DND-41 (cell line): Measurements from ENCODE around the gene POMT2.

Experiments used
- ATAC-seq: fragments of 200-7000 bp; cut with Tn5 transposase; 3 replicates; pipeline ENCODE4 v1.9.1; 2021; ENCODE audit warnings: low read depth; ENCODE audit not compliant: insufficient read depth
- DNase-seq: peaks from one replicate; pipeline ENCODE4 v3.0.0-alpha.2; 2020
- H2AFZ ChIP-seq: 2 replicates; pipeline ENCODE4 v1.6.0; 2012; ENCODE audit warnings: low read depth, low read length
- H3K27ac ChIP-seq: 2 replicates; pipeline ENCODE4 v1.5.1; 2012; ENCODE audit warnings: low read length, inconsistent platforms
- H3K27me3 ChIP-seq: fragments of 200-600 bp; sonication (generic); 2 replicates; pipeline ENCODE4 v1.6.0; 2012; ENCODE audit warnings: low read length, mild to moderate bottlenecking, inconsistent platforms; ENCODE audit not compliant: insufficient read depth, poor library complexity
- H3K36me3 ChIP-seq: 2 replicates; pipeline ENCODE4 v1.5.1; 2012; ENCODE audit warnings: low read length, inconsistent platforms; ENCODE audit not compliant: insufficient read depth
- H3K4me1 ChIP-seq: 2 replicates; pipeline ENCODE4 v1.5.1; 2012; ENCODE audit warnings: mild to moderate bottlenecking, low read length; ENCODE audit not compliant: insufficient read depth
- H3K4me2 ChIP-seq: 2 replicates; pipeline ENCODE4 v1.6.0; 2012; ENCODE audit warnings: mild to moderate bottlenecking, moderate library complexity, low read length, inconsistent platforms; ENCODE audit not compliant: insufficient read depth
- H3K4me3 ChIP-seq, 2 experiments: fragments of 200-600 bp in 1 of 2; shearing (Covaris generic) in 1 of 2; 2 replicates each; pipeline ENCODE4 v1.5.1; 2012 to 2016; ENCODE audit warnings: inconsistent platforms in 2 of 2, low read length in 2 of 2, mild to moderate bottlenecking in 2 of 2, low read depth in 1 of 2, moderate library complexity in 1 of 2
- H3K79me2 ChIP-seq: 2 replicates; pipeline ENCODE4 v1.6.0; 2012; ENCODE audit warnings: low read length, inconsistent platforms; ENCODE audit not compliant: insufficient read depth
- H3K9ac ChIP-seq: 2 replicates; pipeline ENCODE4 v1.6.0; 2012; ENCODE audit warnings: low read depth, mild to moderate bottlenecking, inconsistent platforms, low read length, moderate library complexity
- H3K9me3 ChIP-seq: 2 replicates; pipeline ENCODE4 v1.5.1; 2012; ENCODE audit warnings: low read length, moderate library complexity, mild to moderate bottlenecking, inconsistent platforms; ENCODE audit not compliant: insufficient read depth, severe bottlenecking
- H4K20me1 ChIP-seq: 2 replicates; pipeline ENCODE4 v1.6.0; 2012; ENCODE audit warnings: low read length; ENCODE audit not compliant: insufficient read depth
- CTCF ChIP-seq: IDR thresholded peaks from 2 replicates; pipeline ENCODE4 v1.5.1; 2012; ENCODE audit warnings: borderline replicate concordance, low read length, moderate library complexity, mild to moderate bottlenecking; ENCODE audit not compliant: poor library complexity, severe bottlenecking; ENCODE audit errors: extremely low read depth
- EZH2 ChIP-seq: IDR thresholded peaks from 3 replicates; pipeline ENCODE4 v1.6.1; 2012; ENCODE audit warnings: borderline replicate concordance, low read depth, mild to moderate bottlenecking, moderate library complexity, low read length, inconsistent platforms; ENCODE audit not compliant: severe bottlenecking

Gene POMT2

GRCh38 chr14:77303417-77304156 is 17.1 kb downstream of the POMT2 start:
- Histone ChIP-seq H3K27me3 (no peaks in the 10 kb centered on the region), H3K4me2 (no peak overlapping the region), H3K9me3 (no peaks in the 10 kb centered on the region), H3K9ac (no peak overlapping the region), H3K4me1 (no peaks in the 10 kb centered on the region), H3K4me3 (no peak overlapping the region), H2AFZ (no peak overlapping the region), H3K36me3 (peaks cover 36% of the 10 kb centered on the region), H4K20me1 (no peaks in the 10 kb centered on the region), H3K79me2 (no peaks in the 10 kb centered on the region), H3K27ac (no peak overlapping the region)
- TF ChIP-seq EZH2 (no peak), CTCF (no peak)
- no peak for ATAC-seq
- DNase-seq: no peak

- no peaks in the 10 kb centered on the region for H4K20me1 ChIP-seq
- H3K36me3 ChIP-seq: peaks cover 39% of the 10 kb centered on the region
- no peaks in the 10 kb centered on the region for H3K27me3 ChIP-seq
- no peak for TF ChIP-seq CTCF
- no peak for TF ChIP-seq EZH2
- ATAC-seq: no peak
- H3K9me3 ChIP-seq: no peaks in the 10 kb centered on the region
- H2AFZ ChIP-seq: no peak overlapping the region
- no peaks in the 10 kb centered on the region for H3K79me2 ChIP-seq
- H3K4me2 ChIP-seq: no peak overlapping the region
- no peaks in the 10 kb centered on the region for H3K4me1 ChIP-seq
- H3K9ac ChIP-seq: no peak overlapping the region
- no peak overlapping the region for H3K4me3 ChIP-seq
- H3K27ac ChIP-seq: no peak overlapping the region
- DNase-seq: no peak
Measured at GRCh38 chr14:77302926-77303325, 17.8 kb downstream of the POMT2 start.

GRCh38 chr14:77301103-77301502 is 19.6 kb downstream of the POMT2 start:
- Histone ChIP-seq H4K20me1 (no peaks in the 10 kb centered on the region), H3K4me1 (no peaks in the 10 kb centered on the region), H3K4me3 (no peak overlapping the region), H3K79me2 (no peaks in the 10 kb centered on the region), H3K9ac (no peak overlapping the region), H3K36me3 (peaks cover 55% of the 10 kb centered on the region), H3K27ac (no peak overlapping the region), H2AFZ (no peak overlapping the region), H3K27me3 (no peaks in the 10 kb centered on the region), H3K4me2 (no peak overlapping the region), H3K9me3 (no peaks in the 10 kb centered on the region)
- peak; percentile 66 for ATAC-seq
- peak; percentile 54 for DNase-seq
- TF ChIP-seq CTCF (peak; percentile 74), EZH2 (no peak)
